HEK293 (cell line): Measurements from ENCODE around the gene D2HGDH.
A peak's percentile ranks its signal among the peaks of the same experiment; 100 is the strongest.

Source experiments
- CTCF ChIA-PET: fragments of 350-600 bp; formaldehyde crosslinking; extraction: SDS; loops from one replicate; lab custom pipeline; 2021; ENCODE audit warnings: antibody characterized with exemption; lab: Yijun Ruan, JAX
- POLR2A ChIA-PET: fragments of 300-600 bp; formaldehyde crosslinking; extraction: SDS; loops from one replicate; lab custom pipeline; 2020; ENCODE audit warnings: antibody characterized with exemption, inconsistent platforms; lab: Yijun Ruan, JAX
- H3K27ac ChIP-seq: fragments of 200-500 bp; sonication (Bioruptor generic); 2 replicates; pipeline ENCODE4 v1.5.1; 2014; ENCODE audit warnings: low read depth, low read length, control low read depth, inconsistent platforms; ENCODE audit errors: extremely low read depth
- H3K36me3 ChIP-seq, 2 experiments: fragments of 200-500 bp in 1 of 2; sonication (Bioruptor generic) in 1 of 2; 1 replicate in 1 of 2; 2 replicates in 1 of 2; pipeline ENCODE4 v1.5.1; 2014 to 2017; ENCODE audit warnings: inconsistent platforms in 2 of 2, low read length in 2 of 2; ENCODE audit not compliant: control insufficient read depth in 2 of 2, insufficient read depth in 1 of 2
- H3K4me1 ChIP-seq: fragments of 200-500 bp; sonication (Bioruptor generic); 2 replicates; pipeline ENCODE4 v1.5.1; 2014; ENCODE audit warnings: mild to moderate bottlenecking, low read length, inconsistent platforms; ENCODE audit not compliant: control insufficient read depth, insufficient read depth
- H3K4me3 ChIP-seq: 2 replicates; pipeline ENCODE4 v1.5.1; 2011; ENCODE audit warnings: low read depth, mild to moderate bottlenecking, control low read depth, low read length, moderate library complexity
- H3K9me3 ChIP-seq: fragments of 200-500 bp; sonication (Bioruptor generic); 2 replicates; pipeline ENCODE4 v1.5.1; 2014; ENCODE audit warnings: low read depth, low read length, inconsistent platforms; ENCODE audit not compliant: control insufficient read depth, insufficient read depth
- CTCF ChIP-seq: fragments of 450-650 bp; formaldehyde crosslinking; IDR thresholded peaks from 2 replicates; pipeline ENCODE4 v1.5.1; 2016; ENCODE audit warnings: missing biosample characterization, missing genetic modification characterization
- ELK4 ChIP-seq: IDR thresholded peaks from 2 replicates; pipeline ENCODE4 v1.6.1; 2011; ENCODE audit warnings: mild to moderate bottlenecking, low read depth, low read length, borderline replicate concordance
- GLIS2 ChIP-seq: fragments of 450-650 bp; formaldehyde crosslinking; IDR thresholded peaks from 2 replicates; pipeline ENCODE4 v1.5.1; 2016; ENCODE audit warnings: missing biosample characterization, missing genetic modification characterization
- KLF1 ChIP-seq: fragments of 450-650 bp; formaldehyde crosslinking; IDR thresholded peaks from 2 replicates; pipeline ENCODE4 v1.5.1; 2016; ENCODE audit warnings: missing biosample characterization, missing genetic modification characterization
- KLF7 ChIP-seq: fragments of 450-650 bp; formaldehyde crosslinking; IDR thresholded peaks from 2 replicates; pipeline ENCODE4 v1.5.1; 2016; ENCODE audit warnings: missing biosample characterization, missing genetic modification characterization, borderline replicate concordance
- MYNN ChIP-seq: fragments of 450-650 bp; formaldehyde crosslinking; IDR thresholded peaks from 2 replicates; pipeline ENCODE4 v1.5.1; 2016; ENCODE audit warnings: missing biosample characterization, missing genetic modification characterization, borderline replicate concordance
- SCRT2 ChIP-seq: fragments of 450-650 bp; formaldehyde crosslinking; IDR thresholded peaks from 2 replicates; pipeline ENCODE4 v1.5.1; 2016; ENCODE audit warnings: missing biosample characterization, missing genetic modification characterization
- SP7 ChIP-seq: fragments of 450-650 bp; formaldehyde crosslinking; IDR thresholded peaks from 2 replicates; pipeline ENCODE4 v1.5.1; 2016; ENCODE audit warnings: missing biosample characterization, missing genetic modification characterization
- ZBTB7A ChIP-seq: fragments of 450-650 bp; formaldehyde crosslinking; IDR thresholded peaks from 2 replicates; pipeline ENCODE4 v1.5.1; 2016; ENCODE audit warnings: low read depth, missing biosample characterization, missing genetic modification characterization
- ZNF121 ChIP-seq: fragments of 450-650 bp; formaldehyde crosslinking; IDR thresholded peaks from 2 replicates; pipeline ENCODE4 v1.5.1; 2016; ENCODE audit warnings: missing biosample characterization, missing genetic modification characterization
- ZNF175 ChIP-seq: fragments of 450-650 bp; formaldehyde crosslinking; IDR thresholded peaks from 2 replicates; pipeline ENCODE4 v1.5.1; 2016; ENCODE audit warnings: missing biosample characterization, missing genetic modification characterization
- ZNF214 ChIP-seq: fragments of 450-650 bp; formaldehyde crosslinking; IDR thresholded peaks from 2 replicates; pipeline ENCODE4 v1.5.1; 2017; ENCODE audit warnings: missing biosample characterization, mild to moderate bottlenecking, missing genetic modification characterization, borderline replicate concordance
- ZNF398 ChIP-seq: fragments of 450-650 bp; formaldehyde crosslinking; IDR thresholded peaks from 2 replicates; pipeline ENCODE4 v1.5.1; 2017; ENCODE audit warnings: missing biosample characterization, missing genetic modification characterization
- ZNF426 ChIP-seq: fragments of 450-650 bp; formaldehyde crosslinking; IDR thresholded peaks from 2 replicates; pipeline ENCODE4 v1.5.1; 2017; ENCODE audit warnings: missing biosample characterization, missing genetic modification characterization, mild to moderate bottlenecking, inconsistent platforms, moderate library complexity
- ZNF48 ChIP-seq: fragments of 450-650 bp; formaldehyde crosslinking; IDR thresholded peaks from 2 replicates; pipeline ENCODE4 v1.5.1; 2016; ENCODE audit warnings: missing biosample characterization, missing genetic modification characterization
- ZNF530 ChIP-seq: fragments of 450-650 bp; formaldehyde crosslinking; IDR thresholded peaks from 2 replicates; pipeline ENCODE4 v1.5.1; 2016; ENCODE audit warnings: low read depth, missing biosample characterization, missing genetic modification characterization
- ZNF560 ChIP-seq: fragments of 450-650 bp; formaldehyde crosslinking; IDR thresholded peaks from 2 replicates; pipeline ENCODE4 v1.5.1; 2017; ENCODE audit warnings: missing biosample characterization, missing genetic modification characterization, borderline replicate concordance
- ZNF658 ChIP-seq: fragments of 450-650 bp; formaldehyde crosslinking; IDR thresholded peaks from 2 replicates; pipeline ENCODE4; 2016; ENCODE audit warnings: missing biosample characterization, missing genetic modification characterization
- ZNF777 ChIP-seq: fragments of 450-650 bp; formaldehyde crosslinking; IDR thresholded peaks from 2 replicates; pipeline ENCODE4 v1.5.1; 2017; ENCODE audit warnings: missing biosample characterization, missing genetic modification characterization, borderline replicate concordance

D2HGDH gene

GRCh38 chr2:241733391-241734207 is 831 bp upstream of the D2HGDH start:
- Histone ChIP-seq H3K4me3 (no peak overlapping the region), H3K4me1 (no peaks in the 10 kb centered on the region), H3K9me3 (no peaks in the 10 kb centered on the region), H3K36me3 (peaks cover 0 to 6% of the 10 kb centered on the region in 2 experiments; a peak in 2 of 3 replicates), H3K27ac (no peak overlapping the region; the same call in 1 of the 2 replicates)
- ChIA-PET CTCF (interaction anchor here (0.6 to 1.5 kb wide), 9 partner anchors 9 to 136 kb away, joined by 3 to 6 read pairs (median 3); no protein-coding TSS in a partner anchor), POLR2A (interaction anchor here (0.6 to 1.8 kb wide), 6 partner anchors 11 to 79 kb away, joined by 3 to 15 read pairs (median 5); partner anchors contain the start of genes DTYMK and ING5)
- TF ChIP-seq ZNF658 (tag by site-specific recombination) (no peak), ZNF214 (tag by site-specific recombination) (no peak), ZNF121 (tag by site-specific recombination) (peak; percentile 41; the same call in 1 of the 2 replicates), ZNF398 (no peak), KLF7 (tag by site-specific recombination) (no peak), ZNF530 (no peak), KLF1 (tag by site-specific recombination) (no peak), ZNF426 (no peak), SCRT2 (tag by site-specific recombination) (0 out of 2 replicates have a peak, but pooled peaks have one; percentile 16)

GRCh38 chr2:241734208-241734466 is 293 bp upstream of the D2HGDH start:
- peak overlapping the region; percentile 19; the same call in 1 of the 2 replicates for H3K4me3 ChIP-seq
- H3K4me1 ChIP-seq, result no peaks in the 10 kb centered on the region
- no peaks in the 10 kb centered on the region for H3K9me3 ChIP-seq
- POLR2A ChIA-PET, result interaction anchor here (0.6 to 1.8 kb wide), 6 partner anchors 10 to 80 kb away, joined by 3 to 15 read pairs (median 5); partner anchors contain the start of genes DTYMK and ING5
- H3K36me3 ChIP-seq, result peaks cover 0 to 5% of the 10 kb centered on the region in 2 experiments; a peak in 2 of 3 replicates
- CTCF ChIA-PET, result interaction anchor here (0.6 to 0.9 kb wide), 5 partner anchors 17 to 126 kb away, joined by 3 to 5 read pairs (median 3); no protein-coding TSS in a partner anchor
- no peak overlapping the region; the same call in 1 of the 2 replicates for H3K27ac ChIP-seq
- no peak for TF ChIP-seq ZNF175
- peak; percentile 78 for TF ChIP-seq CTCF (tag by site-specific recombination)
- peak; percentile 62 for TF ChIP-seq GLIS2 (tag by site-specific recombination)
- TF ChIP-seq ZNF777 (tag by site-specific recombination), result 0 out of 2 replicates have a peak, but pooled peaks have one; percentile 29
- peak; percentile 88 for TF ChIP-seq ZNF560 (tag by site-specific recombination)
- no peak for TF ChIP-seq MYNN (tag by site-specific recombination)
- no peak for TF ChIP-seq ZNF48 (tag by site-specific recombination)
- TF ChIP-seq ZNF121 (tag by site-specific recombination), result no peak
- TF ChIP-seq SP7 (tag by site-specific recombination), result no peak
- no peak for TF ChIP-seq ZBTB7A
- TF ChIP-seq ELK4, result no peak
